ENCODE results near the gene CHST2.
"Not testable (repeated sequence)": the region's sequence is repeated elsewhere in the genome, so short reads cannot be mapped to it uniquely, and the experiment has no call there.

CHST2 gene

GRCh38 chr3:143119009-143119914 is at the start of gene CHST2:
TSS of gene CHST2 (plus strand) at chr3:143119771. CDS start at chr3:143120817, 1,046 bp downstream.
- peak; percentile 64 to 78 for DNase-seq

GRCh38 chr3:143070977-143071551 is 48.5 kb upstream of the CHST2 start:
- DNase-seq = no peak

GRCh38 chr3:143071776-143072175 is 47.8 kb upstream of the CHST2 start:
- no peak for DNase-seq

GRCh38 chr3:143072298-143073020 is 47.1 kb upstream of the CHST2 start:
- DNase-seq = not testable (repeated sequence)

GRCh38 chr3:143073541-143073940 is 46.0 kb upstream of the CHST2 start:
- not testable (repeated sequence) for DNase-seq

- DNase-seq = not testable (repeated sequence)
These were observed 45.6 kb upstream of the CHST2 start for GRCh38 chr3:143073983-143074382.

- DNase-seq = no peak
These were observed 40.7 kb upstream of the CHST2 start for GRCh38 chr3:143078883-143079282.

GRCh38 chr3:143080196-143080595 is 39.4 kb upstream of the CHST2 start:
- DNase-seq = no peak

GRCh38 chr3:143081365-143081764 is 38.2 kb upstream of the CHST2 start:
- no peak for DNase-seq

GRCh38 chr3:143081844-143082778 is 37.5 kb upstream of the CHST2 start:
- DNase-seq = no peak

- DNase-seq = no peak
These were observed 35.8 kb upstream of the CHST2 start for GRCh38 chr3:143083781-143084180.

- DNase-seq = peak in 1 of 2 donors; percentile 42
These were observed 34.5 kb upstream of the CHST2 start for GRCh38 chr3:143084856-143085731.

- no peak for DNase-seq
These were observed 30.7 kb upstream of the CHST2 start for GRCh38 chr3:143088835-143089234.

- DNase-seq = no peak
These were observed 29.6 kb upstream of the CHST2 start for GRCh38 chr3:143089965-143090364.

- no peak for DNase-seq
These were observed 29.1 kb upstream of the CHST2 start for GRCh38 chr3:143090486-143090885.

GRCh38 chr3:143090976-143091837 is 28.4 kb upstream of the CHST2 start:
- no peak for DNase-seq

- no peak for DNase-seq
These were observed 27.4 kb upstream of the CHST2 start for GRCh38 chr3:143092191-143092590.

- no peak for DNase-seq
These were observed 23.8 kb upstream of the CHST2 start for GRCh38 chr3:143095813-143096212.

GRCh38 chr3:143098032-143098764 is 21.4 kb upstream of the CHST2 start:
- DNase-seq = no peak

- no peak for DNase-seq
These were observed 20.4 kb upstream of the CHST2 start for GRCh38 chr3:143099210-143099609.

All from CD4-positive, alpha-beta T cell treated with Interleukin-1 beta for 1 hour (primary cell).